GM21515 (cell line): Measurements from ENCODE around the gene TOGARAM1.
A peak's percentile ranks its signal among the peaks of the same experiment; 100 is the strongest.
"Not testable (repeated sequence)": the region's sequence is repeated elsewhere in the genome, so short reads cannot be mapped to it uniquely, and the experiment has no call there.

Experiments used
- ATAC-seq: cut with Tn5 transposase; IDR thresholded peaks from one replicate; pipeline ENCODE4 v1.9.1; 2021; ENCODE audit not compliant: unreplicated experiment

The TOGARAM1 gene

DNA sequence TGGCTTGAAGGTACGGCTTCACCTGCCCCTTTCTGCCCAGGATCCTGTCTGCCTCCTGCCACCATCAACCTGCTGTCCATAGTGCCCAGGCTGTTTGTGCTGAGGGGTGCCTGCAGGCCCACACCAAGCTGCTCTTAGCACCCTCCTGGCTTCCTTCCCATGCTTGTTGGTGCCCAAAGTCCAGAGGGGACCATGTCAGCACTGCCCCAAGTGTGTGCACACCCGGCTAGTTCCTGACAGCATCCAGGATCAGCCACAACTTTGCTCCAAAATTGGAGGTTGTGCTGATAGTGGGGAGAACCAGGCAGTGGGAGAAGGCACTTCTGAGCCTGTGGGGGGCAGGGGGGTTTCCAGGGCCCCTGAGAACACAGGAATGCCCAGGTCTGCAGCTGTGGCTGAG lies 77.4 kb downstream of the TOGARAM1 start:
- ATAC-seq, result no peak

- no peak for ATAC-seq
These were observed 79.7 kb downstream of the TOGARAM1 start for GRCh38 chr14:45041641-45042040.

- no peak for ATAC-seq
These were observed 82.6 kb downstream of the TOGARAM1 start for GRCh38 chr14:45044638-45045037.

DNA sequence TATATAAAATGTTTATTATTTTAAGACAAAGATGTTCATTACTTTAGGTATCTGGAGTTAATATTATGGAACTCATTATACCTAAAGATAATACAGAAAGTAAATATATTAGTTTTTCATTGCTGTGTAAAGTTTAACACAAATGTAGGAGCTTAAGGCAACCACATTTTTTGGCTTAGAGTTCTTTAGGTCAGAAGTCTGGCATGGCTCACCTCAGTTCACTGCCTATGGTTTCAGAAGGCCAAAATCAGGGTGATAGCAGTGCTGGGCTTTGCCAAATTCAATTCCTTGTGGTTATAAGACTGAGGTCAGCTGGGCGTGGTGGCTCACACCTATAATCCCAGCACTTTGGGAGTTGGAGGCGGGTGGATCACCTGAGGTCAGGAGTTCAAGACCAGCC lies 86.4 kb downstream of the TOGARAM1 start:
- ATAC-seq, result no peak

GRCh38 chr14:45051180-45051579 lies 89.2 kb downstream of the TOGARAM1 start:
- ATAC-seq, result no peak

GRCh38 chr14:45051896-45052295 lies 89.9 kb downstream of the TOGARAM1 start:
- ATAC-seq, result no peak

GRCh38 chr14:45057349-45057748 lies 95.4 kb downstream of the TOGARAM1 start:
- no peak for ATAC-seq

- no peak for ATAC-seq
These were observed 95.9 kb downstream of the TOGARAM1 start for GRCh38 chr14:45057881-45058364.

DNA sequence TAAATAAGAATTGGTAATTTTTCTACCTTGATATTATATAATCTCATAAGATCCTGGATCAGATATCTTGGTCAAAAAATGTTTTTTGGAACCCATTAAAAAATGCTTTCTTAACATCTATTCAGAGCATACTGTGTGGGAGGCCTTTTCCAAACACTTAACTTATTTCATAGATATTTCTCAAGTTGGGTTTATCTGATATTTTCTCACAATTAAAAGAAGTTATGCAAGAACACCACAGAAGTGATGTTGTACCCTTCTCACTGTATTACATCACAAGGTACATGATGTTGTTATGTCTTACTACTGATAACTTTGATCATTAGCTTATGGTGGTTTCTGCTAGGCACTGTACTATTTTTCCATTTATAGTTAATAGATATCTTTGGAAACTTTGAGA lies 98.6 kb downstream of the TOGARAM1 start:
- no peak for ATAC-seq

GRCh38 chr14:45065540-45065939 lies 103.5 kb downstream of the TOGARAM1 start:
- no peak for ATAC-seq

- ATAC-seq, result no peak
These were observed 104.0 kb downstream of the TOGARAM1 start for GRCh38 chr14:45065956-45066355.

DNA sequence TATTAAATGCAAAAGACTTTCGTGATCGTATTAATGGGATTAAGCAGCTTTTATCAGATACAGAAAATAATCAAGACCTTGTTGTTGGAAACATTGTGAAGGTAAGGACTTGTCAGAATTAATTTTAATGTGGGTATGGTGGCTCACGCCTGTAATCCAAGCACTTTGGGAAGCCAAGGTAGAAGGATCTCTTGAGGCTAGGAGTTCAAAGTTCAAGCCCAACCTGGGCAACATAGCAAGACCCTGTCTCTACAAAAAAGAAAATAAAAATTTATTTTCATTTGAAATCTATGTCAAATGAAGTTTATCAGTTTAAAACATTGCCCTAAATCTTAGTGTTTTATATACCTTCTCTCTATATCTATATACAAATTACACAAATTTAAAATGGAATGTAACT lies 104.7 kb downstream of the TOGARAM1 start:
- no peak for ATAC-seq

- ATAC-seq, result no peak
These were observed 106.4 kb downstream of the TOGARAM1 start for GRCh38 chr14:45068396-45068795.

- no peak for ATAC-seq
These were observed 108.2 kb downstream of the TOGARAM1 start for GRCh38 chr14:45070215-45070614.

DNA sequence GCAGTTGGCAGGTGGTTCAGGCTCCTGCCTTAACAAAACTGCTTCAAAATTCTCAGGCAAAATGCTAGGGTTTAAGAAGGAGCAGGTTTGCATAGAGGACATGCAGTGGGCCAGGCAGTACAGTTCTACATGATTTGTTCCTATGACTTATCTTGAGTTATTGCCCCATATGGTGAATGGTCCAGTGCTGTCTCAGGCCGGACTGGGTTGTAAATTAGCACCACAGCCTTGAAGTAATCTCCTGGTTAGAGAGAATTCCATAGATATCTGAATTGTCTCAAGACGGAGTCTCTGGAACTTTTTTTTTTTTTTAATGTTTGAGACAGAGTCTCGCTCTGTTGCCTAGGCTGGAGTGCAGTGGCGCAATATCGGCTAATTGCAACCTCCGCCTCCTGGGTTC lies 110.1 kb downstream of the TOGARAM1 start:
- no peak for ATAC-seq

DNA sequence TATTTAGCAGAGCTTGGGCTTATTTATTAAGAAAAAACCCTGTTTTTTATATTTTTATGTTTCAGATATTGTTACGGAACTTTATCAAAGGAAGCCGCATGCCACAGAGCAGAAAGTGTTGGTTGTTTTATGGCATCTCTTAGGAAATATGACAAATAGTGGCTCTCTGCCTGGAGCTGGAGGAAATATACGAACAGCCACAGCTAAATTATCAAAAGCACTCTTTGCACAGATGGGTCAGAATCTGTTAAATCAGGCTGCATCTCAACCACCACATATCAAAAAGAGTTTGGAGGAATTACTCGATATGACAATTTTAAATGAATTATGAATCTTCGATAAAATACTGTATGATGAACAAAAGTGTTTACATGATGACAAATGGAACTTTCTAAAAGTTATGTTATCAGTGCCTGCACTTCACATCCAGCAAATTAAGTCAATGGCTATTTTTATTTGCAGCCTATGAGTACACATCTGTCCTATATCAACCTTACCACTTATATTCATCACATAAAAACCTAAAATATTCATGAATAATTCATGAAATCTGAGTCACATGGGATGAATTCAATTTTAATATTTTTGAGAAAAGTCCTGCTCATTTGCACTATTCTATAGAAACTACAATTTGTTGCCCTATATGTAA lies 111.4 kb downstream of the TOGARAM1 start:
- ATAC-seq, result no peak

DNA sequence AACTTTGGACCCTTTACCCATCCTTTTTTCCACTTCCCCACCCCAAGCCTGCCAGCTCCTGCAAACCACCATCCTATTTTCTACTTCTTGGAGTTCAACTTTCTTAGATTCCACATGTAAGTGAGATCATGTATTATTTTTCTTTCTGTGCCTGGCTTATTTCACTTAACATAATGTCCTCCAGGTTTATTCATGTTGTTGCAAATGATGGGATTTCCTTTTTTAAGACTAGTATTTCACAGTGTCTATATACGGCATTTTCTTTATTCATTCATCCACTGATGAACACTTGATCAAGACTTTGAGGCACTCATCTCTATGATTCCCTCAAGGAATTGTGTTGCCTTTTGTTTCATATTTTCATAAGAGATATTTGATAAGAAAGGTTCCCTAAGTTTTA lies 116.3 kb downstream of the TOGARAM1 start:
- ATAC-seq, result no peak

- ATAC-seq, result not testable (repeated sequence)
These were observed 118.5 kb downstream of the TOGARAM1 start for GRCh38 chr14:45080416-45080968.

DNA sequence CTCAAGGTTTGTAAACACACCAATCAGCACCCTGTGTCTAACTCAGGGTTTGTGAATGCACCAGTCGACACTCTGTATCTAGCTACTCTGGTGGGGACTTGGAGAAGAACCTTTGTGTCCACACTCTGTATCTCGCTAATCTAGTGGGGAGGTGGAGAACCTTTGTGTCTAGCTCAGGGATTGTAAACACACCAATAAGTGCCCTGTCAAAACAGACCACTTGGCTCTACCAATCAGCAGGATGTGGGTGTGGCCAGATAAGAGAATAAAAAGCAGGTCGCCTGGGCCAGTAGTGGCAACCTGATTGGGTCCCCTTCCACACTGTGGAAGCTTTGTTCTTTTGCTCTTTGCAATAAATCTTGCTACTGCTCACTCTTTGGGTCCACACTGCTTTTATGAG lies 119.1 kb downstream of the TOGARAM1 start:
- not testable (repeated sequence) for ATAC-seq

GRCh38 chr14:45082420-45082819 lies 120.4 kb downstream of the TOGARAM1 start:
- ATAC-seq, result no peak

DNA sequence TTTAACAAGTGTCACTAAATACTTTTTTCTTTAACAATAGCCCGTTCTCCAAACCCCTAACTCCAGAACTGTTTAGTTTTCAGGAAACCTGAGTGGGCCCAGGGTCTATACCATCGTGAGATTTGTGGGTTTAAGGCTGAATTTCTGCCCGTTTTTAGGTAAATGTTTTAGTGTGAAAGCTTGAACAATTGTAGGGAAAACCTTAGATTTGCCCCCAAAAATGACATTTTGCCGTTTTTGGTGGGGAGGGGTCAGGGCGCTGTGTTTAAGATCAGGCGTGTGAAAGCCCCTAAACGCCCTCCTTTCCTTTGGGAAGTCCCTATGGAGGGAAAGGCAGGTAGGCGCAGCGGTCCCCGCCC lies 121.6 kb downstream of the TOGARAM1 start:
- ATAC-seq, result no peak

- peak; percentile 84 for ATAC-seq
These were observed 122.2 kb downstream of the TOGARAM1 start, which contains the start of gene PRPF39 for GRCh38 chr14:45083976-45084722. Gene PRPF39 (plus strand): TSS chr14:45084116. CDS start chr14:45095240, 11,124 bp downstream.
